GM19043 (cell line): ENCODE results near the gene MKI67.
A peak's percentile ranks its signal among the peaks of the same experiment; 100 is the strongest.

ENCODE experiments used
- ATAC-seq: cut with Tn5 transposase; IDR thresholded peaks from one replicate; pipeline ENCODE4 v1.9.1; 2021; ENCODE audit warnings: low read depth; ENCODE audit not compliant: unreplicated experiment

Gene MKI67

GRCh38 chr10:128056303-128057050, 69.7 kb downstream of the MKI67 start:
- no peak for ATAC-seq

GRCh38 chr10:128055061-128055868, 71.0 kb downstream of the MKI67 start:
- no peak for ATAC-seq

- no peak for ATAC-seq
Measured at GRCh38 chr10:128054163-128054970, 71.9 kb downstream of the MKI67 start.

- ATAC-seq, result no peak
Measured at GRCh38 chr10:128053356-128053755, 72.9 kb downstream of the MKI67 start.

GRCh38 chr10:128052696-128053095, 73.5 kb downstream of the MKI67 start:
- no peak for ATAC-seq

DNA sequence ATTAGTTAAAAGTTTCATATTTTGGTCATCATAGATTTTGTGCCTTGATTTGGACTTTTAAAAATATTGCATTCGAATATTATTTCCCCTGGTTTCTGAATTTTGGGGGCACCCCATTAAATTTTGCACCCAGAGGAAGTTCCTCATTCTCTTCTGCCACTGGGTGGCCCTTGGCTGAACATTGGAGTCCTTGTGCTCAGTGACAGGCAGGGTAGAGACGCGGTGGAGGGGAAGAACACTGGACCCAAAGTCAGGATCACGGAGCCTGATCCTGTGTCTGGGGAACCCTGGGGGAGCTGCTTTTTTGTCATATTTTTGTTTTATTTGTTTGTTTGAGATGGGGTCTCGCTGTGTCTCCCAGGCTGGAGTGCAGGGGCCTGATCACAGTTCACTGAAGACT, 74.7 kb downstream of the MKI67 start:
- no peak for ATAC-seq

GRCh38 chr10:128050936-128051335, 75.3 kb downstream of the MKI67 start:
- no peak for ATAC-seq

GRCh38 chr10:128050121-128050516, 76.1 kb downstream of the MKI67 start:
- ATAC-seq, result no peak

DNA sequence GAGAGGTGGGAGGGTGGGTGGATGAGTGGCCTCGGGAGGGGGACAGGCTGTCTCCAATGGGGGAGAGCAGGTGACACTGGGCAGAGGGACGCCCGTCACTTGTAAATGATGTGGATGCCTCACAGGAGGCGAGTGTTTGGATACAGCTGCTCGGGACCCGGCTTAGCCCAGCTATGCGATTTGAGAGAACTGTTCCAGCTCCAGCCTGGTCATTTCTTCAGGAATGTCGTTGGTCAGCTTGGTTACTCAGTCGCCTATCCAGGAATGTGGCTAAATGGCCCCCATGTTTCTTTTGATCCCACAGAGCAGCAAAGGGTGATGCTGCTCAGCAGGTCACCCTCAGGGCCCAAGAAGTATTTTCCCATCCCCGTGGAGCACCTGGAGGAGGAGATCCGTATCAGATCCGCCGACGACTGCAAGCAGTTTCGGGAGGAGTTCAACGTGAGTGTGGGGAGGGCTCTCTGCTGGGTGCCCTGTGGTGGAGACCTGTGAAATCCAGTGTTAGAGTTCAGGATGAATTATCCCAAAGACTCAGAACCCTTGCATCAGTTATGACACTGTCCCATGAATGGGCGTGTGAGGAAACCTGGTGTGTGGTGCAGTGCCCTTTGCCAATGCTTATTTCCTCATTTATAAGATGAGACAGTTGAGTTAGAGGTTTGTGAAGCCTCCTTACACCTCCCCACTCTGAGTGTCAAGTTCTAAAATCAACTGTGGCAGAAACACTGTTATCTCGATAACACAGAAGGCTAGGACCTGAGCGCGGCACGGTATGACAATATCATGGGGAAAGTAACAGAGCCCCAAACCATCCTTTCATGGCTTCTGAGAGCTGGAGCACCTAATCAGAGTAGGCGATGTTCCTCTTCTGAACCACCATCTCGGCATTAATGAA, 76.8 kb downstream of the MKI67 start:
- no peak for ATAC-seq

DNA sequence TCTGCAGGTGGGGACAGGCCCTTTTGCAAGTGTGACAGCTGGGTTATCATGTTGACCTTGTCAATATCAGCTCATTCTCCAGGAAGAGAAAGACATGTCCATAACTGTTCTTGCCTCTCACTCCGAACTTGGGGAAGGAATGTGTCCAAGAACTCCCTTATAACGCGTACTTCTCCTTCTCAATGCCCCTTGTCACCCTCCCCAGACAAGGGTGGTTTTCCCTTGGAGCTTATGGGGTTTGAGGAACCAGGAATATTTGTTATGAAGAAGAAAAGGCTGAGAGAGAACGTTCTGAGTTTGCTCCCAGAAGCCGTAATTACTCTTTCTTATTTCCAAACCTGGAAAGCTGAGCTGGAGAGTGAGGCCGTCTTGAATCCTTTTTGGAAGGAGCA, 77.4 kb downstream of the MKI67 start:
- ATAC-seq, result no peak

DNA sequence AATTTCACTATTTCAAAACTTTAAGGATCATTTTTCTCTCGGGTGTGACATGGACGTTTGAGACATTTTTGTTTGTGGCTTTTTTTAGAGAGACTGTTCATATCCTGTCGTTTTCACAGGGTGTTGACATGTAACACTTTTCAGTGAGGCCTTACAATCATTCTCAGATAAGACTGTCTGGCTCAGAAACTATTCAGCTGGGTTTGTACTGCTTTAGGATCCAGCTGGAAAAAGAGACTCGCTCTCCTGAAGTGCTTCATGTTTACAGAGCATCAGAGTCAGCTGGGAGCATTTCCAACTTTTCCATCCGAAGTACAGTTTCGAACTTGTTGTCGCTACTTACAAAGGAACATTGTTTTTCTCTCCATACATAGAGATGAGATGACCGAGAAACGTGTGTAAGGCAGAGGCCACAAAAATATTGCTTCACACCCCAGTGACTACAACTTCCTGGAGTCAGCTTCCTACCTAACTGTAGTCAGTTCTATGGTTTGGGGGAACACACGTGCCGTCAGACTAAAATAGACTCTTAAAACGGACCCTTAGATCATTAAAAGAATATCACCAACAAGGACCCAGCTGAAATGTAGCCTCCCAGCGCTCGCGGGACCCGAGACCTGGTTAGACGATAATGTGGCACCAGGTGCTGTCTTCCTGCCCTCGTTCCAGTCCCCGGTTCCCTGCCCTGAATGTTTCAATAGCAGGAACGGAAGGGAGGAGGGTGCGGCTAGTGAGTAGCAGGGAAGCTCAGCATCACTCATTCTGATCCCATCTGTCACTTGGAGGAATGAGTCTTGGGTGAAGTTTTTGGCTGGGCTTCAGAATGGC, 78.0 kb downstream of the MKI67 start:
- peak; percentile 31 for ATAC-seq

DNA sequence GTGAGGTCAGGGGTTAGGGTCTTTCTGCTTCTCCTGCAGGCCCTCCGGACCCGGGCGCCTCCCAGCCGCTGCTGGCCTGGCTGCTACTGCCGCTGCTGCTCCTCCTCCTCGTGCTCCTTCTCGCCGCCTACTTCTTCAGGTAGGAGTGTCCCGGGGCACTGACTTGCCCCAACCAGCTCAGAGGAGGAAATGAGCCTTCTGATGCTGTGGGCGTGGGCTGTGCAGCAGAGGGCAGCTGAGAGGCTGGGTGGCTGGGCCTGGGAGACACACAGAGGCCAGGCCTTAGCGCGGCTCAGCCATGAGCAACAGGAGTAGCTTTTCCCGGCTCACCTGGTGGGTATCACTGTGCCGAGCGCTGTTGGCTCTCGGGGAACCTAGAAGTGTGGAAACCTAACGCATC, 78.9 kb downstream of the MKI67 start:
- peak; percentile 96 for ATAC-seq

DNA sequence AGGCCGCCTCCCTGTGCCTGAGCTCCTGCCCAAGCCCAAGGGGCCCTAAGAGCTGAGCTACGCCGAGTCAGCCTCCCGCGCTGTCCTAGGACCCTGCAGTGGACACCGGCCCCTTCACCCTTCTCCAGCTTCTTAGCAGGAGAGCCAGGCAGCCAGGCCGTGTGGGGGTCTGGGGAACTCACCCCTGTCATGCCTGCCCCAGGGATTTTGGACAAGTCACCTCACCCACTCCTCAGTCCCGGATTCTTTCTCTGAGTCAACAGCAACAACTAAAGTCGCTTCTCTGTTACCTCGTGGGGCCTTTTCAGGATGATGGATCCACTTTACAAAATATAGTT, 79.3 kb downstream of the MKI67 start:
- ATAC-seq, result peak; percentile 3
